WERI-Rb-1 (cell line): ENCODE measurements around the gene TES.

Source experiments
- DNase-seq: peaks from one replicate; pipeline ENCODE4 v3.0.0-alpha.2; 2020
- H3K27ac ChIP-seq: fragments of 250-450 bp; sonication (Bioruptor Pico); 2 replicates; pipeline ENCODE4 v1.5.1; 2020; ENCODE audit warnings: mild to moderate bottlenecking, moderate library complexity
- H3K27me3 ChIP-seq: fragments of 250-450 bp; sonication (Bioruptor Pico); 2 replicates; pipeline ENCODE4 v1.5.1; 2021; ENCODE audit warnings: mild to moderate bottlenecking, low read depth, moderate library complexity; ENCODE audit not compliant: insufficient read depth, severe bottlenecking
- H3K36me3 ChIP-seq: fragments of 250-450 bp; sonication (Bioruptor Pico); 2 replicates; pipeline ENCODE4 v1.5.1; 2020; ENCODE audit warnings: mild to moderate bottlenecking, moderate library complexity
- H3K4me3 ChIP-seq: 2 replicates; pipeline ENCODE4 v1.5.1; 2011; ENCODE audit warnings: low read depth, mild to moderate bottlenecking, control low read depth, low read length
- H3K9me3 ChIP-seq: fragments of 250-450 bp; sonication (Bioruptor Pico); 2 replicates; pipeline ENCODE4 v1.5.1; 2021; ENCODE audit warnings: mild to moderate bottlenecking, moderate library complexity; ENCODE audit not compliant: severe bottlenecking
- CTCF ChIP-seq: IDR thresholded peaks from 2 replicates; pipeline ENCODE4 v1.5.1; 2011; ENCODE audit warnings: low read depth, mild to moderate bottlenecking, control low read depth, inconsistent platforms, low read length

Gene TES

DNA sequence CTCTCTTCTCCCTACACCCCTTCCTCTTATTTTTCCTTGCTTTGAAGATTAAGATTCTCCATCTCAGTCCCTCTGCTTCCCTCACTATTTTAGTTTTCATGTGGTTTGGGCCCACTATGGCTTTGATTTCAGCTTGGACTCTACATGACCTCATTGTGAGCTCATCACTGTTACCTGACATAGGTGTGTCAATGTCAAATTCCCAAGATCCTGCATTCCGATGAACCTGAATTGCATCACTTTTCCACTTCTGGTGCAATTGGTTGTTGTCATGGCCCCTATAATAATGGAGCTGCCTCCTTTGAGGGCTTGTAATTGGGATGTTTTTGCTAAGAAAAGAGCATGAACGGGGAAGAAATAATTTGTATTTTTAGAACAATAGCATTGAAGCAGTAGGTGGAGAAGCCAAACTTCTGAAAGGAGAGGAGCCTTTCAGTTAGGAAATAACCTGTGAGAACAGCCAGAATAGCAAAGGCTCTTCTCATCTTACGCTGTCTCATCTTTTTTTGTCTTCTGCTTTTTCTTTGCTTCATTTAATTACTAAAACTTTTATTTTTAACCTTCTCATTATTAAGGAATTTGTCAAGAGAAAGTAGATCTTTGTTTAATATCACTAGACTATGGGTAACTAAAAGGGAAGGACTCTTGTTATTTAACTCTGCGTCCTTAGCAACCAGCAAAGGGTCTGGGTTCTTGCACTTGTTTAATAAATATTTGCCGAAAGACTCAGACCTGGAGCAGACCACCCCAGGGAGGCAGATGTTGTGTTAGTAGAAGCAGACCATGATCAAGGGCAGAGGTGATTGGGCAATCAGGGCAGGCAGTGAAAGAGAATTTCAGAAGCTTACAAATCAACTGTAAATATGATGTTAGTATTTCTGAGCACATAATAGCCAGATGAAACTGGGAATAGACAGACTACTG lies 95.4 kb downstream of the TES start:
- H3K36me3 ChIP-seq: no peaks in the 10 kb centered on the region
- no peak for TF ChIP-seq CTCF
- H3K27ac ChIP-seq: no peak overlapping the region
- H3K9me3 ChIP-seq: no peaks in the 10 kb centered on the region
- no peak overlapping the region for H3K4me3 ChIP-seq
- peaks cover 17% of the 10 kb centered on the region for H3K27me3 ChIP-seq
- DNase-seq: no peak

GRCh38 chr7:116306409-116307048 lies 96.2 kb downstream of the TES start:
- Histone ChIP-seq H3K9me3 (no peaks in the 10 kb centered on the region), H3K36me3 (no peaks in the 10 kb centered on the region), H3K27me3 (peaks cover 19% of the 10 kb centered on the region), H3K27ac (no peak overlapping the region), H3K4me3 (no peak overlapping the region)
- DNase-seq: no peak
- TF ChIP-seq CTCF: no peak

DNA sequence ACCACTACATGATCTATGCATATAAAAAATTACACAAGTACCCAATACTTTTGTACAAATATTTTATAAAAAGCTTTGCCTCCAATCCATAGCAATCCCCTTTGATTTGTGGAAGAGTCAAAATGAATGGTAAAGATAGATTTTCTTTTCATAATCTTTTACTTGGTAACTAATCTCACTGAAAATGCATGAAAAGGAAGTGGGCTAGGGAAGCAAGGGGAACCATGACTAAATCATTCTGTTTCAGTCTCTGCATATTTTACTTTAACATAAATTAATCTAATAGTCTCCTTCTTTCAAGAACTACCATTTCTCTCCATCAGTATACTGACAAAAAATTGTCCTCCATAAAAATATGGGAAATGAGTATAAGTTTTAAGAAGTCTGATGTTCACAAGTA lies 96.9 kb downstream of the TES start:
- peaks cover 19% of the 10 kb centered on the region for H3K27me3 ChIP-seq
- no peak overlapping the region for H3K27ac ChIP-seq
- no peaks in the 10 kb centered on the region for H3K36me3 ChIP-seq
- no peak for TF ChIP-seq CTCF
- no peak overlapping the region for H3K4me3 ChIP-seq
- H3K9me3 ChIP-seq: no peaks in the 10 kb centered on the region
- no peak for DNase-seq
